GM12878 (cell line): ENCODE data around the gene HSF5. TPM values are rescaled to one million over a fixed set of nuclear protein-coding genes. Genes with fewer than 3 reads are reported as not detected.

Experiments used
- BHLHE40 ChIP-seq, 2 experiments: fragments of 450-650 bp in 1 of 2; IDR thresholded peaks; 2 replicates each; pipeline ENCODE4 v1.6.1; 2011 to 2017; ENCODE audit warnings: low read depth in 2 of 2, borderline replicate concordance in 1 of 2, improper control_type of control experiment in 1 of 2, low read length in 1 of 2, mild to moderate bottlenecking in 1 of 2
- CBX5 ChIP-seq: sonication (generic); IDR thresholded peaks from 2 replicates; pipeline ENCODE4 v1.6.1; 2016; ENCODE audit warnings: low read depth, moderate library complexity, mild to moderate bottlenecking, inconsistent platforms
- TBL1XR1 ChIP-seq: IDR thresholded peaks from 2 replicates; pipeline ENCODE4 v1.6.1; 2012; ENCODE audit warnings: low read depth, low read length, improper control_type of control experiment
- ZBTB4 ChIP-seq: fragments of 450-650 bp; formaldehyde crosslinking; IDR thresholded peaks from 2 replicates; pipeline ENCODE4 v1.4.0; 2022; ENCODE audit warnings: mild to moderate bottlenecking, moderate library complexity
- ZBTB40 ChIP-seq: fragments of 450-650 bp; IDR thresholded peaks from 2 replicates; pipeline ENCODE4 v1.6.1; 2016; ENCODE audit warnings: mild to moderate bottlenecking, moderate library complexity, borderline replicate concordance
- ZNF274 ChIP-seq: IDR thresholded peaks from one replicate; pipeline ENCODE4 v1.8.0; 2011; ENCODE audit not compliant: insufficient read length, insufficient read depth
- polyA plus RNA-seq, 11 experiments: library from polyadenylated mRNA; depleted of rRNA in 4 of 11; unstranded in 6 of 11; stranded (reverse) in 5 of 11; fragments of >200 nt; fragmentation: Nextera tagmentation in 4 of 11; fragmentation: Illumina TruSeq in 1 of 11; extraction: Ambion mirVana in 4 of 11; extraction: Trizol in 1 of 11; gene quantifications; 1 replicate in 1 of 11; 2 replicates in 10 of 11; pipeline versions ENCODE4 v1.2.1 to v1.2.3, GENCODE V29; 2011 to 2016; ENCODE audit warnings: inconsistent platforms in 2 of 11, missing spikeins in 2 of 11, low read depth in 1 of 11
- total RNA-seq, 4 experiments: library from RNA; depleted of rRNA in 3 of 4; stranded (reverse); fragments of >200 nt in 3 of 4; fragmentation: Illumina TruSeq in 1 of 4; extraction: Trizol in 1 of 4; gene quantifications; 2 replicates each; pipeline versions ENCODE4 v1.2.1 to v1.2.3, GENCODE V29; 2013 to 2021

Gene HSF5
- total and polyA plus RNA-seq, 10 of the 15 experiments (the other 5 are each of a cell fraction or from before 2014, with no cell fraction given) = 0.02 to 0.18 (median 0.06) TPM; not detected in 4

GRCh38 chr17:58493506-58493905 lies 5.3 kb upstream of the HSF5 start (continued):
- TF ChIP-seq ZBTB40 = no peak
- TF ChIP-seq ZBTB4 = no peak
- no peak for TF ChIP-seq ZNF274
- no peak for TF ChIP-seq BHLHE40 (IDR thresholded peaks at IDR 0.05; ENCODE audit: borderline replicate concordance in 1 of 2, low read depth in 2 of 2, low read length in 1 of 2)
- TF ChIP-seq TBL1XR1 = no peak
- TF ChIP-seq CBX5 = no peak
- TF ChIP-seq, all 136 proteins: peak for 0
